Measurements from ENCODE around the gene FIGN. TPM values are rescaled to one million over a fixed set of nuclear protein-coding genes. Genes with fewer than 3 reads are reported as not detected.

FIGN gene
- total RNA-seq, 1 experiment from 2014 or later = not detected

DNA sequence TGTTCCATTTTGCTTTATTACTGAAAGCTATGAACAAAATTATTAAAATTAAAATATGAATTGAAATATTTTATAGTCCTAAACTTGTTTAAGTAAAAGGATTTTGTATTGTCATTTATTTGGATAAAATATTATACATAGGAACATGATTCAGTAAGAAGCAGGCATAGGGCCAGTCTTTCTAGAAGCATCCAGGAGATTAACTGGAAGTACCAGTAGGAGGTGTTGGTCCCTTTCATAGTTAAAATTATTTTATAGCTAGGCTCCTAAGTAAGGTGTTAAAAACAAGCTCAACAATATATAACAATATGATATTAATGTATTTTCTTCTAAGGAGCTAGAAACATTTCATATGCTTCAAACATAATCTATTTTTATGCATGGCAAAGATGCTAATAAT, 43.7 kb downstream of the FIGN start:
- no peak overlapping the region for H3K4me3 ChIP-seq (replicated peaks in 1 of 2; ENCODE audit: low read depth in 1 of 2, low read length in 2 of 2)
- H3K9ac ChIP-seq (ENCODE audit: low read length) = no peak overlapping the region
- no peaks in the 10 kb centered on the region for H3K9me3 ChIP-seq (ENCODE audit: control insufficient read depth in 1 of 2, insufficient read depth in 1 of 2, low read depth in 1 of 2, low read length in 2 of 2)
- peaks cover 67% of the 10 kb centered on the region for H3K27me3 ChIP-seq (ENCODE audit: insufficient read depth, low read length)
- H4K20me1 ChIP-seq (ENCODE audit: insufficient read depth) = no peaks in the 10 kb centered on the region
- H3K4me2 ChIP-seq (ENCODE audit: low read length) = no peak overlapping the region
- TF ChIP-seq EZH2 (IDR thresholded peaks at IDR 0.05) = no peak
- TF ChIP-seq EZH2phosphoT487 (IDR thresholded peaks at IDR 0.05; ENCODE audit: borderline replicate concordance) = no peak
- TF ChIP-seq ZNF274 (IDR thresholded peaks at IDR 0.05; ENCODE audit: low read depth, low read length) = no peak
- TF ChIP-seq, protein P1, sequence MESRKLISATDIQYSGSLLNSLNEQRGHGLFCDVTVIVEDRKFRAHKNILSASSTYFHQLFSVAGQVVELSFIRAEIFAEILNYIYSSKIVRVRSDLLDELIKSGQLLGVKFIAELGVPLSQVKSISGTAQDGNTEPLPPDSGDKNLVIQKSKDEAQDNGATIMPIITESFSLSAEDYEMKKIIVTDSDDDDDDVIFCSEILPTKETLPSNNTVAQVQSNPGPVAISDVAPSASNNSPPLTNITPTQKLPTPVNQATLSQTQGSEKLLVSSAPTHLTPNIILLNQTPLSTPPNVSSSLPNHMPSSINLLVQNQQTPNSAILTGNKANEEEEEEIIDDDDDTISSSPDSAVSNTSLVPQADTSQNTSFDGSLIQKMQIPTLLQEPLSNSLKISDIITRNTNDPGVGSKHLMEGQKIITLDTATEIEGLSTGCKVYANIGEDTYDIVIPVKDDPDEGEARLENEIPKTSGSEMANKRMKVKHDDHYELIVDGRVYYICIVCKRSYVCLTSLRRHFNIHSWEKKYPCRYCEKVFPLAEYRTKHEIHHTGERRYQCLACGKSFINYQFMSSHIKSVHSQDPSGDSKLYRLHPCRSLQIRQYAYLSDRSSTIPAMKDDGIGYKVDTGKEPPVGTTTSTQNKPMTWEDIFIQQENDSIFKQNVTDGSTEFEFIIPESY (IDR thresholded peaks at IDR 0.05; ENCODE audit: extremely low read depth, insufficient replicate concordance, low read length) = no peak
- no peak for TF ChIP-seq TCF7L2 (IDR thresholded peaks at IDR 0.05; ENCODE audit: borderline replicate concordance, extremely low read depth, insufficient read depth, insufficient read length)
- TF ChIP-seq POLR2AphosphoS5 (IDR thresholded peaks at IDR 0.05; ENCODE audit: low read depth, low read length) = no peak
- TF ChIP-seq RAD21 (IDR thresholded peaks at IDR 0.05; ENCODE audit: low read depth) = no peak
- no peak for TF ChIP-seq YY1 (IDR thresholded peaks at IDR 0.05; ENCODE audit: extremely low read depth, insufficient replicate concordance, low read depth, low read length)
- no peak for TF ChIP-seq POLR2A (IDR thresholded peaks at IDR 0.05; ENCODE audit: borderline replicate concordance, extremely low read depth, insufficient read depth, insufficient read length)
- no peak for TF ChIP-seq FOSL1 (IDR thresholded peaks at IDR 0.05; ENCODE audit: low read depth)
- no peak for TF ChIP-seq ZFX (IDR thresholded peaks at IDR 0.05)
- TF ChIP-seq, protein P2, sequence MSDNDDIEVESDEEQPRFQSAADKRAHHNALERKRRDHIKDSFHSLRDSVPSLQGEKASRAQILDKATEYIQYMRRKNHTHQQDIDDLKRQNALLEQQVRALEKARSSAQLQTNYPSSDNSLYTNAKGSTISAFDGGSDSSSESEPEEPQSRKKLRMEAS (IDR thresholded peaks at IDR 0.05) = no peak
- no peak for TF ChIP-seq SIN3A (IDR thresholded peaks at IDR 0.05; ENCODE audit: low read depth)
- no peak for TF ChIP-seq SP1 (IDR thresholded peaks at IDR 0.05; ENCODE audit: low read depth)
- TF ChIP-seq CEBPB (IDR thresholded peaks at IDR 0.05; ENCODE audit: low read depth) = no peak
- no peak for TF ChIP-seq EGR1 (IDR thresholded peaks at IDR 0.05; ENCODE audit: low read depth)
- TF ChIP-seq, protein P3, sequence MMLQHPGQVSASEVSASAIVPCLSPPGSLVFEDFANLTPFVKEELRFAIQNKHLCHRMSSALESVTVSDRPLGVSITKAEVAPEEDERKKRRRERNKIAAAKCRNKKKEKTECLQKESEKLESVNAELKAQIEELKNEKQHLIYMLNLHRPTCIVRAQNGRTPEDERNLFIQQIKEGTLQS (IDR thresholded peaks at IDR 0.05) = no peak
- no TSS peak for BruUV-seq (replicated peaks)
- no peaks in the 10 kb centered on the region for H3K4me1 ChIP-seq (ENCODE audit: control insufficient read depth in 1 of 2, insufficient read depth in 2 of 2, low read length in 2 of 2)
- POLR2A ChIA-PET = no interaction called here
- DNase-seq (ENCODE audit: low read depth, low spot score) (no peak), ATAC-seq (no peak)
- no peak overlapping the region for H2AFZ ChIP-seq (ENCODE audit: low read depth, low read length, poor library complexity, severe bottlenecking)
- H3K27ac ChIP-seq (ENCODE audit: low read depth, low read length) = no peak overlapping the region
- no peaks in the 10 kb centered on the region for H3K36me3 ChIP-seq (ENCODE audit: control insufficient read depth in 1 of 2, insufficient read depth in 2 of 2, low read length in 2 of 2)
- intact Hi-C loops (cut with micrococcal nuclease) = no loop called here
- no peaks in the 10 kb centered on the region for H3K9me2 ChIP-seq (ENCODE audit: insufficient read depth)
- RAD21 ChIA-PET (ENCODE audit: low non-redundant PET in 1 of 2, low total read pairs in 2 of 2, uncharacterized antibody in 2 of 2, unreplicated experiment in 2 of 2) = no interaction called here
- no peaks in the 10 kb centered on the region for H3K79me2 ChIP-seq (ENCODE audit: insufficient read depth, low read length)
- CTCF ChIA-PET = interaction anchor here (1.7 kb wide), 1 partner anchor 9 kb away, joined by 5 read pairs; no protein-coding TSS in a partner anchor

Data from HCT116 (cell line).